HCT116 (cell line): Measurements from ENCODE around the gene POC1B.

Experiments
- EZH2 ChIP-seq: fragments of 200-600 bp; sonication (generic); IDR thresholded peaks from 2 replicates; pipeline ENCODE4 v1.6.1; 2017; ENCODE audit warnings: antibody characterized with exemption, mixed run types
- EZH2phosphoT487 ChIP-seq: fragments of 200-600 bp; IDR thresholded peaks from 2 replicates; pipeline ENCODE4 v1.6.1; 2018; ENCODE audit warnings: antibody characterized with exemption, borderline replicate concordance
- POLR2A ChIP-seq: IDR thresholded peaks from 2 replicates; pipeline ENCODE4 v1.7.0; 2011; ENCODE audit warnings: borderline replicate concordance; ENCODE audit not compliant: insufficient read depth, insufficient read length; ENCODE audit errors: extremely low read depth
- POLR2AphosphoS5 ChIP-seq: IDR thresholded peaks from 2 replicates; pipeline ENCODE4 v1.6.1; 2011; ENCODE audit warnings: mild to moderate bottlenecking, low read depth, low read length, moderate library complexity
- TCF7L2 ChIP-seq: IDR thresholded peaks from 2 replicates; pipeline ENCODE4 v1.7.0; 2011; ENCODE audit warnings: borderline replicate concordance, inconsistent platforms; ENCODE audit not compliant: insufficient read depth, insufficient read length; ENCODE audit errors: extremely low read depth
- ZNF274 ChIP-seq: fragments of 200-500 bp; sonication (Bioruptor generic); IDR thresholded peaks from 2 replicates; pipeline ENCODE4 v1.6.1; 2014; ENCODE audit warnings: mild to moderate bottlenecking, low read depth, low read length, inconsistent platforms
- TF ChIP-seq, protein P1 (sequence below), 3 experiments: fragments of 200-600 bp in 1 of 3; sonication (generic) in 1 of 3; IDR thresholded peaks in 2 of 3; conservative IDR thresholded peaks in 1 of 3; 2 replicates each; pipeline ENCODE4 v1.5.1; 2012 to 2017; ENCODE audit warnings: low read depth in 2 of 3, low read length in 2 of 3, antibody characterized with exemption in 1 of 3, borderline replicate concordance in 1 of 3, control low read depth in 1 of 3, mild to moderate bottlenecking in 1 of 3, mixed read lengths in 1 of 3, mixed run types in 1 of 3, moderate library complexity in 1 of 3; ENCODE audit not compliant: insufficient read depth in 1 of 3
- TF ChIP-seq, protein P2 (sequence below): IDR thresholded peaks from 2 replicates; pipeline ENCODE4 v1.6.1; 2011; ENCODE audit warnings: mild to moderate bottlenecking, low read length, moderate library complexity; ENCODE audit not compliant: insufficient replicate concordance; ENCODE audit errors: extremely low read depth
- TF ChIP-seq, protein P3 (sequence below): IDR thresholded peaks from 2 replicates; pipeline ENCODE4 v1.6.1; 2012
- TF ChIP-seq, protein P4 (sequence below): IDR thresholded peaks from 2 replicates; pipeline ENCODE4 v1.6.1; 2012; ENCODE audit warnings: low read depth
- TF ChIP-seq, protein P5 (sequence below): IDR thresholded peaks from 2 replicates; pipeline ENCODE4 v1.6.1; 2012

DNA sequence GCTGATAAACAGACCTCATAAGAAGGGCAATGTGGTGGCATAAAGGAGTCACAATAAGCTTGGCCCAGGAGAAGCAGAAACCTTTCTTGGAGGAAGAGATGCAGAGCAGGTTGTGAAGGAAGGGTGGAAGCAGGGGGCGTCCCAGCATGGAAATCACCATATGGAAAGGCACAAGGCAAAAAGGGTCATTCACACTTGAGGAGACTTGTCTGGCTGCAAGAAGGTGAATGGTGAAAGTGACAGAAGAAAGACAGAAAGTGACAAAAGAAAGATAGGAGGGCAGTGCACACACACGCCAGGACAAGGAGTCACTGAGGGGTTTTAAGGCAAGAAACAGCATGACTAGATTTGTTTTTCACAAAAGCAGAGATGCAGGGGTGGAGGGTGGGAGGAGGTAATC, 39.6 kb downstream of the POC1B start:
- TF ChIP-seq EZH2phosphoT487 = no peak
- TF ChIP-seq POLR2A = no peak
- TF ChIP-seq, protein P1, sequence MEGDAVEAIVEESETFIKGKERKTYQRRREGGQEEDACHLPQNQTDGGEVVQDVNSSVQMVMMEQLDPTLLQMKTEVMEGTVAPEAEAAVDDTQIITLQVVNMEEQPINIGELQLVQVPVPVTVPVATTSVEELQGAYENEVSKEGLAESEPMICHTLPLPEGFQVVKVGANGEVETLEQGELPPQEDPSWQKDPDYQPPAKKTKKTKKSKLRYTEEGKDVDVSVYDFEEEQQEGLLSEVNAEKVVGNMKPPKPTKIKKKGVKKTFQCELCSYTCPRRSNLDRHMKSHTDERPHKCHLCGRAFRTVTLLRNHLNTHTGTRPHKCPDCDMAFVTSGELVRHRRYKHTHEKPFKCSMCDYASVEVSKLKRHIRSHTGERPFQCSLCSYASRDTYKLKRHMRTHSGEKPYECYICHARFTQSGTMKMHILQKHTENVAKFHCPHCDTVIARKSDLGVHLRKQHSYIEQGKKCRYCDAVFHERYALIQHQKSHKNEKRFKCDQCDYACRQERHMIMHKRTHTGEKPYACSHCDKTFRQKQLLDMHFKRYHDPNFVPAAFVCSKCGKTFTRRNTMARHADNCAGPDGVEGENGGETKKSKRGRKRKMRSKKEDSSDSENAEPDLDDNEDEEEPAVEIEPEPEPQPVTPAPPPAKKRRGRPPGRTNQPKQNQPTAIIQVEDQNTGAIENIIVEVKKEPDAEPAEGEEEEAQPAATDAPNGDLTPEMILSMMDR (IDR thresholded peaks at IDR 0.05 in 2 of 3, conservative IDR thresholded peaks at IDR 0.05 in 1 of 3; ENCODE audit: borderline replicate concordance in 1 of 3, insufficient read depth in 1 of 3, low read depth in 2 of 3, low read length in 2 of 3) = no peak
- TF ChIP-seq EZH2 = no peak
- TF ChIP-seq, protein P2, sequence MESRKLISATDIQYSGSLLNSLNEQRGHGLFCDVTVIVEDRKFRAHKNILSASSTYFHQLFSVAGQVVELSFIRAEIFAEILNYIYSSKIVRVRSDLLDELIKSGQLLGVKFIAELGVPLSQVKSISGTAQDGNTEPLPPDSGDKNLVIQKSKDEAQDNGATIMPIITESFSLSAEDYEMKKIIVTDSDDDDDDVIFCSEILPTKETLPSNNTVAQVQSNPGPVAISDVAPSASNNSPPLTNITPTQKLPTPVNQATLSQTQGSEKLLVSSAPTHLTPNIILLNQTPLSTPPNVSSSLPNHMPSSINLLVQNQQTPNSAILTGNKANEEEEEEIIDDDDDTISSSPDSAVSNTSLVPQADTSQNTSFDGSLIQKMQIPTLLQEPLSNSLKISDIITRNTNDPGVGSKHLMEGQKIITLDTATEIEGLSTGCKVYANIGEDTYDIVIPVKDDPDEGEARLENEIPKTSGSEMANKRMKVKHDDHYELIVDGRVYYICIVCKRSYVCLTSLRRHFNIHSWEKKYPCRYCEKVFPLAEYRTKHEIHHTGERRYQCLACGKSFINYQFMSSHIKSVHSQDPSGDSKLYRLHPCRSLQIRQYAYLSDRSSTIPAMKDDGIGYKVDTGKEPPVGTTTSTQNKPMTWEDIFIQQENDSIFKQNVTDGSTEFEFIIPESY = no peak
- TF ChIP-seq, protein P3, sequence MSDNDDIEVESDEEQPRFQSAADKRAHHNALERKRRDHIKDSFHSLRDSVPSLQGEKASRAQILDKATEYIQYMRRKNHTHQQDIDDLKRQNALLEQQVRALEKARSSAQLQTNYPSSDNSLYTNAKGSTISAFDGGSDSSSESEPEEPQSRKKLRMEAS = no peak
- TF ChIP-seq POLR2AphosphoS5 = no peak
- TF ChIP-seq, protein P4, sequence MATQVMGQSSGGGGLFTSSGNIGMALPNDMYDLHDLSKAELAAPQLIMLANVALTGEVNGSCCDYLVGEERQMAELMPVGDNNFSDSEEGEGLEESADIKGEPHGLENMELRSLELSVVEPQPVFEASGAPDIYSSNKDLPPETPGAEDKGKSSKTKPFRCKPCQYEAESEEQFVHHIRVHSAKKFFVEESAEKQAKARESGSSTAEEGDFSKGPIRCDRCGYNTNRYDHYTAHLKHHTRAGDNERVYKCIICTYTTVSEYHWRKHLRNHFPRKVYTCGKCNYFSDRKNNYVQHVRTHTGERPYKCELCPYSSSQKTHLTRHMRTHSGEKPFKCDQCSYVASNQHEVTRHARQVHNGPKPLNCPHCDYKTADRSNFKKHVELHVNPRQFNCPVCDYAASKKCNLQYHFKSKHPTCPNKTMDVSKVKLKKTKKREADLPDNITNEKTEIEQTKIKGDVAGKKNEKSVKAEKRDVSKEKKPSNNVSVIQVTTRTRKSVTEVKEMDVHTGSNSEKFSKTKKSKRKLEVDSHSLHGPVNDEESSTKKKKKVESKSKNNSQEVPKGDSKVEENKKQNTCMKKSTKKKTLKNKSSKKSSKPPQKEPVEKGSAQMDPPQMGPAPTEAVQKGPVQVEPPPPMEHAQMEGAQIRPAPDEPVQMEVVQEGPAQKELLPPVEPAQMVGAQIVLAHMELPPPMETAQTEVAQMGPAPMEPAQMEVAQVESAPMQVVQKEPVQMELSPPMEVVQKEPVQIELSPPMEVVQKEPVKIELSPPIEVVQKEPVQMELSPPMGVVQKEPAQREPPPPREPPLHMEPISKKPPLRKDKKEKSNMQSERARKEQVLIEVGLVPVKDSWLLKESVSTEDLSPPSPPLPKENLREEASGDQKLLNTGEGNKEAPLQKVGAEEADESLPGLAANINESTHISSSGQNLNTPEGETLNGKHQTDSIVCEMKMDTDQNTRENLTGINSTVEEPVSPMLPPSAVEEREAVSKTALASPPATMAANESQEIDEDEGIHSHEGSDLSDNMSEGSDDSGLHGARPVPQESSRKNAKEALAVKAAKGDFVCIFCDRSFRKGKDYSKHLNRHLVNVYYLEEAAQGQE = no peak
- no peak for TF ChIP-seq ZNF274
- no peak for TF ChIP-seq TCF7L2
- TF ChIP-seq, protein P5, sequence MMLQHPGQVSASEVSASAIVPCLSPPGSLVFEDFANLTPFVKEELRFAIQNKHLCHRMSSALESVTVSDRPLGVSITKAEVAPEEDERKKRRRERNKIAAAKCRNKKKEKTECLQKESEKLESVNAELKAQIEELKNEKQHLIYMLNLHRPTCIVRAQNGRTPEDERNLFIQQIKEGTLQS = no peak
